Measurements from ENCODE around the gene RNF181.

- TF ChIP-seq EZH2 (IDR thresholded peaks at IDR 0.05; ENCODE audit: insufficient read depth, poor library complexity, severe bottlenecking) (no peak), EZH2phosphoT487 (IDR thresholded peaks at IDR 0.05; ENCODE audit: insufficient read depth, low read depth) (no peak)
Observed at GRCh38 chr2:85590950-85591349, 4.6 kb upstream of the RNF181 start.

Data from GM23248 (cell line).